Endothelial cell of umbilical vein (primary cell): ENCODE measurements around the gene NCEH1. TPM values are rescaled to one million over a fixed set of nuclear protein-coding genes. Genes with fewer than 3 reads are reported as not detected.

Source experiments
- BruUV-seq: library from RNA; stranded (reverse); fragments of 400-500 nt; replicated peaks from 2 replicates; lab custom pipeline; 2021; lab: Mats Ljungman, UMichigan
- CTCF ChIA-PET: fragments of 300-600, 350-600 bp; sonication (Branson Sonifier 250); formaldehyde crosslinking; loops from one replicate; lab custom pipeline; 2021; ENCODE audit warnings: antibody characterized with exemption, inconsistent platforms; lab: Charles Lee
- POLR2A ChIA-PET: fragments of 300-600, 350-600 bp; sonication (Branson Sonifier 250); formaldehyde crosslinking; loops from one replicate; lab custom pipeline; 2021; ENCODE audit warnings: antibody characterized with exemption, inconsistent platforms; lab: Charles Lee
- DNase-seq: peaks from one replicate; pipeline ENCODE4 v3.0.0-alpha.2; 2011; ENCODE audit warnings: low read depth, low spot score
- FAIRE-seq: peaks from 2 replicates; lab custom pipeline; 2011; peaks lifted over from hg19 to GRCh38; lab: Jason Lieb, UNC
- H2AFZ ChIP-seq: 2 replicates; pipeline ENCODE4 v1.6.0; 2012; ENCODE audit warnings: low read depth, low read length, control low read depth, inconsistent platforms
- H3K27ac ChIP-seq: 2 replicates; pipeline ENCODE4 v1.5.1; 2011; ENCODE audit warnings: low read depth, mild to moderate bottlenecking, control low read depth, low read length, moderate library complexity; ENCODE audit not compliant: insufficient read depth
- H3K27me3 ChIP-seq, 2 experiments: 2 replicates each; pipeline versions ENCODE4 v1.6.0 to v1.6.1; 2011; ENCODE audit warnings: low read length in 2 of 2, mixed read lengths in 1 of 2; ENCODE audit not compliant: control insufficient read depth in 2 of 2, insufficient read depth in 2 of 2
- H3K36me3 ChIP-seq, 2 experiments: 2 replicates in 1 of 2; 3 replicates in 1 of 2; pipeline ENCODE4 v1.5.1; 2011; ENCODE audit warnings: low read length in 2 of 2, mild to moderate bottlenecking in 1 of 2, moderate library complexity in 1 of 2; ENCODE audit not compliant: control insufficient read depth in 2 of 2, insufficient read depth in 2 of 2; ENCODE audit errors: extremely low read depth in 1 of 2
- H3K4me1 ChIP-seq: 3 replicates; pipeline ENCODE4 v1.5.1; 2011; ENCODE audit warnings: mild to moderate bottlenecking, low read length; ENCODE audit not compliant: control insufficient read depth, insufficient read depth; ENCODE audit errors: extremely low read depth
- H3K4me2 ChIP-seq: 2 replicates; pipeline ENCODE4 v1.6.1; 2011; ENCODE audit warnings: low read length, control low read depth, mixed read lengths; ENCODE audit not compliant: insufficient read depth
- H3K4me3 ChIP-seq, 3 experiments: fragments of 200-600 bp in 1 of 3; sonication (generic), shearing (Covaris generic) in 1 of 3; replicated peaks in 1 of 3; 2 replicates each; pipeline ENCODE4 v1.5.1; 2011 to 2016; ENCODE audit warnings: control low read depth in 3 of 3, low read length in 3 of 3, mild to moderate bottlenecking in 2 of 3, inconsistent platforms in 1 of 3, low read depth in 1 of 3, moderate library complexity in 1 of 3; ENCODE audit not compliant: insufficient read depth in 1 of 3
- H3K79me2 ChIP-seq: 2 replicates; pipeline ENCODE4 v1.6.0; 2012; ENCODE audit warnings: low read length, inconsistent platforms; ENCODE audit not compliant: control insufficient read depth, insufficient read depth
- H3K9ac ChIP-seq: replicated peaks from 2 replicates; pipeline ENCODE3; 2011; ENCODE audit warnings: low read length, control low read depth; ENCODE audit not compliant: insufficient read depth; ENCODE audit errors: extremely low read depth
- H3K9me1 ChIP-seq: replicated peaks from 3 replicates; pipeline ENCODE4 v1.6.0; 2011; ENCODE audit warnings: mild to moderate bottlenecking, low read length; ENCODE audit not compliant: control insufficient read depth, insufficient read depth; ENCODE audit errors: extremely low read depth
- H3K9me3 ChIP-seq: replicated peaks from 2 replicates; pipeline ENCODE4 v1.5.1; 2012; ENCODE audit warnings: low read length, inconsistent platforms; ENCODE audit not compliant: control insufficient read depth, insufficient read depth
- H4K20me1 ChIP-seq: replicated peaks from 2 replicates; pipeline ENCODE3; 2011; ENCODE audit warnings: mild to moderate bottlenecking, low read length; ENCODE audit not compliant: control insufficient read depth, insufficient read depth; ENCODE audit errors: extremely low read depth
- EZH2 ChIP-seq: IDR thresholded peaks from 2 replicates; pipeline ENCODE4 v1.6.1; 2012; ENCODE audit warnings: borderline replicate concordance, low read depth, mild to moderate bottlenecking, moderate library complexity, low read length, inconsistent platforms; ENCODE audit not compliant: severe bottlenecking
- FOS ChIP-seq: IDR thresholded peaks from 2 replicates; pipeline ENCODE4 v1.6.1; 2011; ENCODE audit warnings: mild to moderate bottlenecking, low read length, moderate library complexity, borderline replicate concordance; ENCODE audit not compliant: insufficient read depth
- GATA2 ChIP-seq: IDR thresholded peaks from 2 replicates; pipeline ENCODE4 v1.7.0; 2011; ENCODE audit warnings: low read depth, mild to moderate bottlenecking, moderate library complexity, mixed read lengths, low read length; ENCODE audit not compliant: insufficient read length, insufficient read depth
- JUN ChIP-seq: IDR thresholded peaks from 2 replicates; pipeline ENCODE4 v1.6.1; 2011; ENCODE audit warnings: borderline replicate concordance, low read depth; ENCODE audit not compliant: insufficient read length, insufficient read depth
- MYC ChIP-seq: IDR thresholded peaks from one replicate; pipeline ENCODE4 v1.6.1; 2011; ENCODE audit warnings: mild to moderate bottlenecking, low read depth, low read length
- POLR2A ChIP-seq: IDR thresholded peaks from 2 replicates; pipeline ENCODE4 v1.6.1; 2012; ENCODE audit warnings: low read depth, mild to moderate bottlenecking, control low read depth, low read length
- POLR2AphosphoS5 ChIP-seq: IDR thresholded peaks from 2 replicates; pipeline ENCODE4 v1.6.1; 2012; ENCODE audit warnings: low read depth, mild to moderate bottlenecking, control low read depth, low read length, moderate library complexity; ENCODE audit not compliant: insufficient read depth
- dilution Hi-C: fragments of 300-500 bp; cut with MboI; formaldehyde crosslinking; loops from one replicate; pipeline ENCODE4 v1.15.0; 2019; ENCODE audit warnings: low sequenced_read_pairs; ENCODE audit not compliant: extremely low pct_ligation_motif_present
- intact Hi-C: fragments of 100-400 bp; cut with micrococcal nuclease; formaldehyde crosslinking; loops from one replicate; pipeline ENCODE4 v1.10.0; 2022
- polyA plus RNA-seq, 4 experiments: library from polyadenylated mRNA; depleted of rRNA in 3 of 4; stranded (reverse) in 3 of 4; unstranded in 1 of 4; fragments of >200 nt; gene quantifications; 2 replicates each; pipeline versions ENCODE4 v1.2.1 to v1.2.3, GENCODE V29; 2011 to 2012; ENCODE audit warnings: missing spikeins in 1 of 4
- total RNA-seq: library from RNA; stranded (reverse); gene quantifications from 2 replicates; pipeline ENCODE4 v1.2.3, GENCODE V29; 2021
- TF ChIP-seq, protein P1 (sequence below), 2 donors: IDR thresholded peaks; 1 replicate in 1 of 2; 2 replicates in 1 of 2; pipeline ENCODE4 v1.5.1; 2011; ENCODE audit warnings: low read length in 2 of 2, mild to moderate bottlenecking in 2 of 2, moderate library complexity in 2 of 2, control low read depth in 1 of 2, inconsistent platforms in 1 of 2, low read depth in 1 of 2; ENCODE audit not compliant: insufficient read depth in 1 of 2; ENCODE audit errors: extremely low read depth in 1 of 2
- TF ChIP-seq, protein P2 (sequence below): IDR thresholded peaks from 2 replicates; pipeline ENCODE4 v1.6.1; 2011; ENCODE audit not compliant: insufficient read depth, insufficient read length

Gene NCEH1
- total and polyA plus RNA-seq, 2 donors (not counting 3 experiments of a cell fraction or from before 2014, with no cell fraction given): 10.0 to 20.3 TPM

DNA sequence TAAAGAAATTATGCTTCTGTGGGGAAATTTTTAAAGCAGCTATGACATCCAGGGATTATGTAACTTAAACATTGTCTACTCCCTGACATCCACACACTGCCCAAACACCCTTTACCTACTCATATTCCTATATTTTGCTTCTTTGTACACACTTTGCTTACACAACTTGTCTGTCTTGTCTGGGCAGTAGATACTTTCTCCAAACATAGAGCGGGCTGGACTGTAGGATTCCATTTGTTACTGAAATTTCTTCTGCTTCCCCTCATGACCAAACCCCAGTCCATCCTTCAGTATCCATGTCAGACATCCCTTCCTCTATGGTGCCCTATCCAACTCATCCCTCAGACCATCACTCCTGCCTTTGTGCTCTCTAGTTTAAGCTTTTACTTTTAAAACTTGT, 19.9 kb downstream of the NCEH1 start:
- BruUV-seq: no TSS peak
- H3K4me2 ChIP-seq: no peak overlapping the region
- H3K4me1 ChIP-seq: peaks cover 8% of the 10 kb centered on the region
- H3K9me1 ChIP-seq: no peaks in the 10 kb centered on the region
- H4K20me1 ChIP-seq: no peaks in the 10 kb centered on the region
- H3K27ac ChIP-seq: no peak overlapping the region
- no peak for FAIRE-seq
- no peaks in the 10 kb centered on the region for H3K9me3 ChIP-seq
- H3K4me3 ChIP-seq: no peak overlapping the region
- no peaks in the 10 kb centered on the region for H3K27me3 ChIP-seq
- TF ChIP-seq, protein P1, sequence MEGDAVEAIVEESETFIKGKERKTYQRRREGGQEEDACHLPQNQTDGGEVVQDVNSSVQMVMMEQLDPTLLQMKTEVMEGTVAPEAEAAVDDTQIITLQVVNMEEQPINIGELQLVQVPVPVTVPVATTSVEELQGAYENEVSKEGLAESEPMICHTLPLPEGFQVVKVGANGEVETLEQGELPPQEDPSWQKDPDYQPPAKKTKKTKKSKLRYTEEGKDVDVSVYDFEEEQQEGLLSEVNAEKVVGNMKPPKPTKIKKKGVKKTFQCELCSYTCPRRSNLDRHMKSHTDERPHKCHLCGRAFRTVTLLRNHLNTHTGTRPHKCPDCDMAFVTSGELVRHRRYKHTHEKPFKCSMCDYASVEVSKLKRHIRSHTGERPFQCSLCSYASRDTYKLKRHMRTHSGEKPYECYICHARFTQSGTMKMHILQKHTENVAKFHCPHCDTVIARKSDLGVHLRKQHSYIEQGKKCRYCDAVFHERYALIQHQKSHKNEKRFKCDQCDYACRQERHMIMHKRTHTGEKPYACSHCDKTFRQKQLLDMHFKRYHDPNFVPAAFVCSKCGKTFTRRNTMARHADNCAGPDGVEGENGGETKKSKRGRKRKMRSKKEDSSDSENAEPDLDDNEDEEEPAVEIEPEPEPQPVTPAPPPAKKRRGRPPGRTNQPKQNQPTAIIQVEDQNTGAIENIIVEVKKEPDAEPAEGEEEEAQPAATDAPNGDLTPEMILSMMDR (IDR thresholded peaks at IDR 0.05; ENCODE audit: extremely low read depth in 1 of 2, insufficient read depth in 1 of 2, low read depth in 1 of 2, low read length in 2 of 2): no peak
- TF ChIP-seq JUN (no peak), GATA2 (no peak), POLR2A (no peak), EZH2 (no peak), POLR2AphosphoS5 (no peak), MYC (no peak), FOS (no peak)
- TF ChIP-seq, protein P2, sequence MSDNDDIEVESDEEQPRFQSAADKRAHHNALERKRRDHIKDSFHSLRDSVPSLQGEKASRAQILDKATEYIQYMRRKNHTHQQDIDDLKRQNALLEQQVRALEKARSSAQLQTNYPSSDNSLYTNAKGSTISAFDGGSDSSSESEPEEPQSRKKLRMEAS: no peak
- CTCF ChIA-PET: interaction anchor here (1.0 to 3.7 kb wide), 4 partner anchors 12 to 59 kb away, joined by 4 to 26 read pairs (median 4); partner anchors contain the start of gene ECT2
- dilution Hi-C loops: no loop called here
- H3K79me2 ChIP-seq: peaks cover 59% of the 10 kb centered on the region
- H3K9ac ChIP-seq: no peak overlapping the region
- H3K36me3 ChIP-seq: no peaks in the 10 kb centered on the region
- POLR2A ChIA-PET: no interaction called here
- intact Hi-C loops: no loop called here
- H2AFZ ChIP-seq: no peak overlapping the region
- DNase-seq: no peak
